Endodermal cell (in vitro differentiated cells): ENCODE data around the gene SNTA1. TPM values are rescaled to one million over a fixed set of nuclear protein-coding genes. Genes with fewer than 3 reads are reported as not detected.

ENCODE experiments used
- DNase-seq: peaks from one replicate; pipeline ENCODE4 v3.0.0-alpha.2; 2017
- H3K27ac ChIP-seq: 2 replicates; pipeline ENCODE4 v1.5.1; 2013; ENCODE audit warnings: mild to moderate bottlenecking, low read depth, low read length, moderate library complexity
- H3K27me3 ChIP-seq: 2 replicates; pipeline ENCODE4 v1.6.1; 2013; ENCODE audit warnings: mild to moderate bottlenecking, low read length, moderate library complexity; ENCODE audit not compliant: insufficient read depth, control insufficient read depth, poor library complexity, severe bottlenecking
- H3K36me3 ChIP-seq: 2 replicates; pipeline ENCODE4 v1.7.0; 2013; ENCODE audit warnings: mild to moderate bottlenecking, low read length, moderate library complexity; ENCODE audit not compliant: control insufficient read depth, insufficient read depth
- H3K4me1 ChIP-seq: one replicate; pipeline ENCODE4 v1.7.0; 2013; ENCODE audit warnings: low read length; ENCODE audit not compliant: control insufficient read depth, insufficient read depth
- H3K4me3 ChIP-seq: 2 replicates; pipeline ENCODE4 v1.5.1; 2013; ENCODE audit warnings: mild to moderate bottlenecking, low read length, moderate library complexity
- H3K9ac ChIP-seq: 2 replicates; pipeline ENCODE4 v1.6.1; 2013; ENCODE audit warnings: mild to moderate bottlenecking, low read length, moderate library complexity; ENCODE audit not compliant: poor library complexity, severe bottlenecking; ENCODE audit errors: extremely low read depth
- H3K9me3 ChIP-seq: 2 replicates; pipeline ENCODE4 v1.6.1; 2013; ENCODE audit warnings: mild to moderate bottlenecking, low read length, moderate library complexity; ENCODE audit not compliant: control insufficient read depth
- H3K27ac Mint-ChIP-seq: 2 replicates; pipeline ENCODE4 v1.8.0; 2020; ENCODE audit warnings: mixed read lengths
- H3K27me3 Mint-ChIP-seq: 2 replicates; pipeline ENCODE4 v1.8.0; 2021; ENCODE audit warnings: mild to moderate bottlenecking, mixed read lengths; ENCODE audit not compliant: insufficient read depth
- H3K36me3 Mint-ChIP-seq: 2 replicates; pipeline ENCODE4 v1.8.0; 2020; ENCODE audit warnings: low read depth, mixed read lengths
- H3K4me1 Mint-ChIP-seq: 2 replicates; pipeline ENCODE4 v1.8.0; 2020; ENCODE audit warnings: mixed read lengths
- H3K4me3 Mint-ChIP-seq: 2 replicates; pipeline ENCODE4 v1.8.0; 2020; ENCODE audit warnings: mild to moderate bottlenecking, moderate library complexity, mixed read lengths
- H3K9me3 Mint-ChIP-seq: 2 replicates; pipeline ENCODE4 v1.8.0; 2020; ENCODE audit warnings: mild to moderate bottlenecking, mixed read lengths
- WGBS, 2 experiments: methylation state at CpG; one replicate each; pipeline versions ENCODE4 v1.1.5 to v1.1.7; 2013; ENCODE audit warnings: missing lambda C conversion rate in 2 of 2, mixed read lengths in 1 of 2; ENCODE audit not compliant: insufficient coverage in 1 of 2, insufficient read length in 1 of 2; 5-methylcytosine and 5-hydroxymethylcytosine counted together
- total RNA-seq, 2 donors: library from RNA; stranded (reverse); fragmentation: NEBNext Ultra II Directional in 1 of 2; extraction: Animal tissue kit (Norgen Biotek cat#: 25700) in 1 of 2; gene quantifications; 2 replicates in 1 of 2; 3 replicates in 1 of 2; pipeline ENCODE4 v1.2.1, GENCODE V29; 2021
- TF ChIP-seq, protein P1 (sequence below): fragments of 200-600 bp; sonication (generic); conservative IDR thresholded peaks from 2 replicates; pipeline ENCODE4 v1.5.0; 2021; ENCODE audit warnings: antibody characterized with exemption, mild to moderate bottlenecking

The SNTA1 gene
- total RNA-seq, 2 donors from 2014 or later, result 4.6 to 8.2 TPM

DNA sequence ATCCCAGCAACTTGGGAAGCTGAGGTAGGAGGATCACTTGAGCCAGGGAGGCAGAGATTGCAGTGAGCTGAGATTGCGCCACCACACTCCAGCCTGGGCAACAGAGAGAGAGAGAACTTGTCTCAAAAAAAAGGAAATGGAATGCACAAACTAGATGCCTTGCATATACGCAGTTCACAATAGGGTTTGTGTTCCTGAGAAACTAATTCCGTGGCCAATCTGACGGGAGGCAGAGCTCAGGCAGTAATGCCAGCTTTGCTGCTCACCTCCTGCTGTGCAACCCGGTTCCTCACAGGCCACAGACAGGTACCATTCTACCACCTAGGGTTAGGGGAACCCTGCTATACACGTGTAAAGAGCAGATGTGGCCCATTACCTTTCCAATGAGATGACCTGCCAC, 43.6 kb downstream of the SNTA1 start:
- Histone ChIP-seq H3K9ac (no peak overlapping the region), H3K4me3 (peak overlapping the region; percentile 99)

DNA sequence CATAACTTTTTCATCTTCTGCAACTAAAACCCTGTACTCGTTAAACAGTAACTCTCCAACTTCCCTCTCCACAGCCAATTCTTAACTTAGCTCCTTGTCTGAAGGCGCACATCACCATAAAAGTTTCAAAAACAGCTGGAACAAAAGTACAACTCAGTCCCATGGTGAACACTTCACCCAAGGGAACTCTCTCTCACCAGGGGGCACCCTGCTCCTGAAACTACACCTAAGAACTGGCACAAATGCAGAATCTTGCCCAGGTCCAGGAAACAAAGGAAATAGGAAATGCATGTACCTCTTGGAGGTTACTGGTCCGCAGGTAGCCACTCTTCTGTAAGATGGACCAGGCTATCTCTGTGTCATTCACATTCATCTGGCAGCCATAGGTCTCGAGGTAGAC, 48.8 kb downstream of the SNTA1 start:
- WGBS, 2 experiments, result 92 to 97% methylated on average over 3 to 4 of the region's 4 CpGs

More for the DNA sequence above, 43.6 kb downstream of the SNTA1 start:
- Histone ChIP-seq H3K36me3 (peaks cover 11% of the 10 kb centered on the region), H3K27ac (no peak overlapping the region), H3K27me3 (no peaks in the 10 kb centered on the region), H3K4me1 (peaks cover 7% of the 10 kb centered on the region), H3K9me3 (no peaks in the 10 kb centered on the region)
- peaks cover 23% of the 10 kb centered on the region for H3K36me3 Mint-ChIP-seq
- peaks cover 16% of the 10 kb centered on the region for H3K4me1 Mint-ChIP-seq
- no peaks in the 10 kb centered on the region for H3K9me3 Mint-ChIP-seq
- peak overlapping the region; percentile 87 for H3K4me3 Mint-ChIP-seq
- no peaks in the 10 kb centered on the region for H3K27me3 Mint-ChIP-seq
- TF ChIP-seq, protein P1, sequence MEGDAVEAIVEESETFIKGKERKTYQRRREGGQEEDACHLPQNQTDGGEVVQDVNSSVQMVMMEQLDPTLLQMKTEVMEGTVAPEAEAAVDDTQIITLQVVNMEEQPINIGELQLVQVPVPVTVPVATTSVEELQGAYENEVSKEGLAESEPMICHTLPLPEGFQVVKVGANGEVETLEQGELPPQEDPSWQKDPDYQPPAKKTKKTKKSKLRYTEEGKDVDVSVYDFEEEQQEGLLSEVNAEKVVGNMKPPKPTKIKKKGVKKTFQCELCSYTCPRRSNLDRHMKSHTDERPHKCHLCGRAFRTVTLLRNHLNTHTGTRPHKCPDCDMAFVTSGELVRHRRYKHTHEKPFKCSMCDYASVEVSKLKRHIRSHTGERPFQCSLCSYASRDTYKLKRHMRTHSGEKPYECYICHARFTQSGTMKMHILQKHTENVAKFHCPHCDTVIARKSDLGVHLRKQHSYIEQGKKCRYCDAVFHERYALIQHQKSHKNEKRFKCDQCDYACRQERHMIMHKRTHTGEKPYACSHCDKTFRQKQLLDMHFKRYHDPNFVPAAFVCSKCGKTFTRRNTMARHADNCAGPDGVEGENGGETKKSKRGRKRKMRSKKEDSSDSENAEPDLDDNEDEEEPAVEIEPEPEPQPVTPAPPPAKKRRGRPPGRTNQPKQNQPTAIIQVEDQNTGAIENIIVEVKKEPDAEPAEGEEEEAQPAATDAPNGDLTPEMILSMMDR, result no peak
- WGBS, 2 experiments, result 76 to 84% methylated on average over 5 to 6 of the region's 6 CpGs
- H3K27ac Mint-ChIP-seq, result no peak overlapping the region
- no peak for DNase-seq

DNA sequence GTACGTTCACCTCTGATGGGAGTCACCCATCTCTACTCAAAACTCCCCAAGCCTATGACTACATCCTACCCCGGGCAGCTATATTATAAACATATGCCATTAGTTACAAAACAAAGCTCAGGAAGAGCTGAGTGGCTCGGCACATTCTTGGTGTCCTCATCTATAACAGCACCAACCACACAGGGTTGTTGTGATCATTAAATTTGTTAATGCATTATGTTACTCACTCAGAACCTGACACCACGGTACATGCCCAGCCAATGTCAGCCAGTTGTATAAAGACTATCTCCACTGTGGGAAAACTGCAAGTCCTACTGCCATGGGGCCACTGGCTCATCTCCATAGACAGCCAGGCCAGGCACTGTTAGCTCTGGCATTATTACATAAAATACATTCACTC, 50.0 kb downstream of the SNTA1 start:
- 98% methylated on average over 4 of the region's 4 CpGs; no CpG with 5 or more reads in 1 of the 2 experiments for WGBS, 2 experiments
- DNase-seq, result no peak
- TF ChIP-seq, protein P1, result no peak
- no peak overlapping the region for H3K27ac ChIP-seq
- H3K36me3 ChIP-seq, result peaks cover 52% of the 10 kb centered on the region
- no peak overlapping the region for H3K9ac ChIP-seq
- no peaks in the 10 kb centered on the region for H3K4me1 ChIP-seq
- peaks cover 70% of the 10 kb centered on the region for H3K36me3 Mint-ChIP-seq
- no peaks in the 10 kb centered on the region for H3K27me3 ChIP-seq
- peaks cover 16% of the 10 kb centered on the region for H3K9me3 Mint-ChIP-seq
- H3K4me3 Mint-ChIP-seq, result no peak overlapping the region
- peaks cover 5% of the 10 kb centered on the region for H3K9me3 ChIP-seq
- no peaks in the 10 kb centered on the region for H3K4me1 Mint-ChIP-seq
- H3K4me3 ChIP-seq, result no peak overlapping the region
- H3K27me3 Mint-ChIP-seq, result no peaks in the 10 kb centered on the region
- H3K27ac Mint-ChIP-seq, result no peak overlapping the region

More for the DNA sequence above, 48.8 kb downstream of the SNTA1 start:
- Mint-ChIP-seq H3K36me3 (peaks cover 65% of the 10 kb centered on the region), H3K27me3 (no peaks in the 10 kb centered on the region), H3K27ac (no peak overlapping the region), H3K4me1 (no peaks in the 10 kb centered on the region), H3K9me3 (peaks cover 10% of the 10 kb centered on the region), H3K4me3 (no peak overlapping the region)
- Histone ChIP-seq H3K4me1 (no peaks in the 10 kb centered on the region), H3K9ac (no peak overlapping the region), H3K27me3 (no peaks in the 10 kb centered on the region), H3K27ac (no peak overlapping the region), H3K4me3 (no peak overlapping the region), H3K9me3 (peaks cover 5% of the 10 kb centered on the region), H3K36me3 (peaks cover 50% of the 10 kb centered on the region)
- DNase-seq, result no peak
- TF ChIP-seq, protein P1, result no peak
